A204.1 (cell line): ENCODE results near the gene UFD1.

ENCODE experiments used
- FAIRE-seq: peaks from 2 replicates; lab custom pipeline; 2012; peaks lifted over from hg19 to GRCh38; lab: Jason Lieb, UNC

Gene UFD1

GRCh38 chr22:19470010-19470409, 9.0 kb downstream of the UFD1 start:
- no peak for FAIRE-seq

- FAIRE-seq = no peak
Observed at GRCh38 chr22:19469421-19469820, 9.6 kb downstream of the UFD1 start.

GRCh38 chr22:19467912-19468311, 11.1 kb downstream of the UFD1 start:
- FAIRE-seq = no peak

- FAIRE-seq = no peak
Observed at GRCh38 chr22:19466848-19467752, 11.9 kb downstream of the UFD1 start.

- no peak for FAIRE-seq
Observed at GRCh38 chr22:19466126-19466716, 12.8 kb downstream of the UFD1 start.

- FAIRE-seq = no peak
Observed at GRCh38 chr22:19464975-19465374, 14.0 kb downstream of the UFD1 start.

GRCh38 chr22:19464546-19464945, 14.4 kb downstream of the UFD1 start:
- no peak for FAIRE-seq

GRCh38 chr22:19463491-19464469, 15.2 kb downstream of the UFD1 start:
- no peak for FAIRE-seq

GRCh38 chr22:19463008-19463407, 16.0 kb downstream of the UFD1 start:
- FAIRE-seq = no peak

- FAIRE-seq = no peak
Observed at GRCh38 chr22:19461506-19461905, 17.5 kb downstream of the UFD1 start.

GRCh38 chr22:19460036-19460435, 19.0 kb downstream of the UFD1 start:
- FAIRE-seq = no peak

- no peak for FAIRE-seq
Observed at GRCh38 chr22:19457828-19458428, 21.1 kb downstream of the UFD1 start.

GRCh38 chr22:19456541-19456940, 22.5 kb downstream of the UFD1 start:
- no peak for FAIRE-seq

- FAIRE-seq = no peak
Observed at GRCh38 chr22:19455585-19456370, 23.2 kb downstream of the UFD1 start.

- no peak for FAIRE-seq
Observed at GRCh38 chr22:19455033-19455432, 24.0 kb downstream of the UFD1 start.

- no peak for FAIRE-seq
Observed at GRCh38 chr22:19454156-19454555, 24.8 kb downstream of the UFD1 start.

GRCh38 chr22:19453718-19454117, 25.3 kb downstream of the UFD1 start:
- no peak for FAIRE-seq

GRCh38 chr22:19451570-19451969, 27.4 kb downstream of the UFD1 start:
- FAIRE-seq = no peak

GRCh38 chr22:19450363-19451175, 28.4 kb downstream of the UFD1 start:
- FAIRE-seq = no peak

- no peak for FAIRE-seq
Observed at GRCh38 chr22:19449422-19449767, 29.6 kb downstream of the UFD1 start.
